Measurements from ENCODE around the gene NEMP2.

The NEMP2 gene

GRCh38 chr2:190553254-190553653 lies 18.7 kb upstream of the NEMP2 start:
- Histone ChIP-seq H3K9ac (no peak overlapping the region), H3K27me3 (ENCODE audit: insufficient read depth, low read depth) (no peaks in the 10 kb centered on the region), H3K4me1 (ENCODE audit: low read depth, poor library complexity, severe bottlenecking) (no peaks in the 10 kb centered on the region), H4K20me1 (ENCODE audit: insufficient read depth) (no peaks in the 10 kb centered on the region), H3K36me3 (ENCODE audit: insufficient read depth) (no peaks in the 10 kb centered on the region), H2AFZ (ENCODE audit: low read depth) (no peak overlapping the region), H3K4me3 (IDR thresholded peaks at IDR 0.05; ENCODE audit: insufficient read depth, low read depth, low read length) (no peak overlapping the region), H3K27ac (no peak overlapping the region), H3K4me2 (no peak overlapping the region), H3K79me2 (ENCODE audit: insufficient read depth, low read depth) (no peaks in the 10 kb centered on the region)
- TF ChIP-seq CTCF (conservative IDR thresholded peaks at IDR 0.05; ENCODE audit: low read depth, low read length) = no peak

GRCh38 chr2:190551928-190552327 lies 17.4 kb upstream of the NEMP2 start:
- Histone ChIP-seq H3K27ac (no peak overlapping the region), H4K20me1 (ENCODE audit: insufficient read depth) (no peaks in the 10 kb centered on the region), H2AFZ (ENCODE audit: low read depth) (no peak overlapping the region), H3K4me3 (IDR thresholded peaks at IDR 0.05; ENCODE audit: insufficient read depth, low read depth, low read length) (no peak overlapping the region), H3K79me2 (ENCODE audit: insufficient read depth, low read depth) (no peaks in the 10 kb centered on the region), H3K4me2 (no peak overlapping the region), H3K36me3 (ENCODE audit: insufficient read depth) (no peaks in the 10 kb centered on the region), H3K27me3 (ENCODE audit: insufficient read depth, low read depth) (no peaks in the 10 kb centered on the region), H3K9ac (no peak overlapping the region), H3K4me1 (ENCODE audit: low read depth, poor library complexity, severe bottlenecking) (no peaks in the 10 kb centered on the region)
- no peak for TF ChIP-seq CTCF (conservative IDR thresholded peaks at IDR 0.05; ENCODE audit: low read depth, low read length)

- Histone ChIP-seq H3K79me2 (ENCODE audit: insufficient read depth, low read depth) (no peaks in the 10 kb centered on the region), H3K4me1 (ENCODE audit: low read depth, poor library complexity, severe bottlenecking) (no peaks in the 10 kb centered on the region), H3K9ac (no peak overlapping the region), H2AFZ (ENCODE audit: low read depth) (no peak overlapping the region), H3K36me3 (ENCODE audit: insufficient read depth) (no peaks in the 10 kb centered on the region), H4K20me1 (ENCODE audit: insufficient read depth) (no peaks in the 10 kb centered on the region), H3K27me3 (ENCODE audit: insufficient read depth, low read depth) (no peaks in the 10 kb centered on the region), H3K4me3 (IDR thresholded peaks at IDR 0.05; ENCODE audit: insufficient read depth, low read depth, low read length) (no peak overlapping the region), H3K4me2 (no peak overlapping the region), H3K27ac (no peak overlapping the region)
- TF ChIP-seq CTCF (conservative IDR thresholded peaks at IDR 0.05; ENCODE audit: low read depth, low read length) = no peak
Observed at GRCh38 chr2:190550137-190550536, 15.6 kb upstream of the NEMP2 start.

DNA sequence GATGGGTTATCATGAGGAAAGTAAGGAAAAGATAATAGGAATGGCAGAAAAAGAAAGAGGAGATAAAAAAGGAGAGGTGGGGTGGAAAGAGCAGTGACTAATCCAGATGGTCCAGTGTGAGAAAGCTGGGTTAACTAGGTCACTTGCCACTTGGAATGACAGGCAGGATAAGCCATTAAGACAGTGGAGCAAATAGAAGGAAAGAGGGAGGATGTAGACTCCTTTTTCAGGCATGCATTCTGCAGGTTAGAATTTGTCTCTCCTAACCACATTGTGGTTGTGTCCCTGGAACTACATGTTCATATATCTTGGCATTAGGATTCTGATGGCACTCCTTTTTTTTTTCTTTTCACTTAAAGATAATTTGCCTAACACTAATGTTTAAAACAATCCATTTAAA lies 13.4 kb upstream of the NEMP2 start:
- TF ChIP-seq CTCF (conservative IDR thresholded peaks at IDR 0.05; ENCODE audit: low read depth, low read length) = no peak

More for the DNA sequence above, 13.4 kb upstream of the NEMP2 start:
- Histone ChIP-seq H3K4me2 (no peak overlapping the region), H3K27ac (no peak overlapping the region), H3K27me3 (ENCODE audit: insufficient read depth, low read depth) (no peaks in the 10 kb centered on the region), H3K79me2 (ENCODE audit: insufficient read depth, low read depth) (no peaks in the 10 kb centered on the region), H3K4me3 (IDR thresholded peaks at IDR 0.05; ENCODE audit: insufficient read depth, low read depth, low read length) (no peak overlapping the region), H2AFZ (ENCODE audit: low read depth) (no peak overlapping the region), H4K20me1 (ENCODE audit: insufficient read depth) (no peaks in the 10 kb centered on the region), H3K36me3 (ENCODE audit: insufficient read depth) (no peaks in the 10 kb centered on the region), H3K4me1 (ENCODE audit: low read depth, poor library complexity, severe bottlenecking) (no peaks in the 10 kb centered on the region), H3K9ac (no peak overlapping the region)
